Esophagus squamous epithelium (tissue), 5 donors: ENCODE results near the gene DYNC2H1. TPM values are rescaled to one million over a fixed set of nuclear protein-coding genes. Genes with fewer than 3 reads are reported as not detected.

Source experiments
- DNase-seq: peaks from one replicate; lab custom pipeline; 2025; lab: John Stamatoyannopoulos, UW
- H3K27ac ChIP-seq, 4 donors: fragments of 200-600 bp; sonication (generic); one replicate each; pipeline ENCODE4 v1.5.1; 2016 to 2019; ENCODE audit warnings: mild to moderate bottlenecking in 1 of 4
- H3K27me3 ChIP-seq, 4 donors: fragments of 200-600 bp; sonication (generic); 1 replicate in 3 of 4; 2 replicates in 1 of 4; pipeline versions ENCODE4 v1.5.1 to v1.6.0; 2017 to 2021; ENCODE audit warnings: antibody characterized with exemption in 1 of 4
- H3K36me3 ChIP-seq, 3 donors: fragments of 200-600 bp; sonication (generic); one replicate each; pipeline ENCODE4 v1.5.1; 2016 to 2019
- H3K4me1 ChIP-seq, 3 donors: fragments of 200-600 bp; sonication (generic); one replicate each; pipeline ENCODE4 v1.5.1; 2017 to 2019
- H3K4me3 ChIP-seq, 4 donors: fragments of 200-600 bp; sonication (generic); 1 replicate in 3 of 4; 2 replicates in 1 of 4; pipeline ENCODE4 v1.5.1; 2016 to 2019; ENCODE audit warnings: mild to moderate bottlenecking in 2 of 4, moderate library complexity in 1 of 4
- H3K9me3 ChIP-seq, 3 donors: fragments of 200-600 bp; sonication (generic); one replicate each; pipeline ENCODE4 v1.5.1; 2016 to 2019
- POLR2A ChIP-seq, 4 donors: fragments of 450-650 bp; IDR thresholded peaks; one replicate each; pipeline ENCODE4 v1.6.1; 2017; ENCODE audit warnings: antibody characterized with exemption in 4 of 4, mild to moderate bottlenecking in 4 of 4, moderate library complexity in 3 of 4
- WGBS, 2 donors: methylation state at CpG; one replicate each; pipeline ENCODE4 v1.1.5; 2018; 5-methylcytosine and 5-hydroxymethylcytosine counted together
- intact Hi-C: fragments of 100-400 bp; cut with DNase I; formaldehyde crosslinking; loops from one replicate; pipeline ENCODE4 v1.15.0; 2022
- total RNA-seq, 4 donors: library from RNA; depleted of rRNA; stranded (reverse); fragments of >200 nt; gene quantifications; one replicate each; pipeline ENCODE4 v1.1.0, GENCODE V29; 2016
- TF ChIP-seq, protein P1 (sequence below), 6 experiments: fragments of 450-650 bp in 4 of 6; fragments of 200-600 bp in 2 of 6; sonication (generic) in 2 of 6; IDR thresholded peaks; one replicate each; pipeline ENCODE4 v1.5.1; 2016 to 2019; ENCODE audit warnings: antibody characterized with exemption in 6 of 6, mild to moderate bottlenecking in 4 of 6, moderate library complexity in 4 of 6
- donor health status: DM: yes; HTN: yes; CAD: no.

Gene DYNC2H1
- total RNA-seq, 4 donors from 2014 or later, result 6.8 to 13.9 (median 9.3) TPM

DNA sequence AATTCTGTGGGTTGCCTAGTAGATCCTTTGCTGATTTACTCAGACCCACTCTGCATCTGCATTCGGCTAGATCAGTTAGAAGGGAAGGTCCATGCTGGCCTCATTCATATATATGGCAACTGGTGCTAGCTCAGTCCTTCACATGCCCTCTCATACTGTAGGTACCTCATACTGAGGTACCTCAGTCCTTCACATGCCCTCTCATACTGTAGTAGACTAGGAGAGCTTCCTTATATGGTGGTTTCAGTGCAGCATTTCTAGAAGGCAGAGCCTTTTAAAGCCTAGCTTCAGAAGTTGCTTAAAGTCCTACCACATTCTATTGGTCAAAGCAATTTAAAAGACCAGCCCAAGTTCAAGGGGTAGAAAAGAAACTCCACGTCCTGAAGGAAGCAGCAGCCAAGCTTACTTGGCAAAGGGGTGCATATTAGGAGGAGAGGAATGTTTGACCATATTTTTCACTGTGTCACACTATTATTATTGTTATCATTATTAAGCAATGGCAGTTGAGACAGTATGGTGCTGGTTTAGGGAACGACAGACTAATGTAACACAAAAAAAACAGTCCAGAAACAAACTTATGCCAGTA, 356.4 kb downstream of the DYNC2H1 start:
- H3K27me3 ChIP-seq, result no peaks in the 10 kb centered on the region
- no peak overlapping the region for H3K4me3 ChIP-seq
- no peak overlapping the region for H3K27ac ChIP-seq
- H3K9me3 ChIP-seq, result no peaks in the 10 kb centered on the region
- intact Hi-C loops, result no loop called here
- no peak for TF ChIP-seq POLR2A (IDR thresholded peaks at IDR 0.05)
- TF ChIP-seq, protein P1, sequence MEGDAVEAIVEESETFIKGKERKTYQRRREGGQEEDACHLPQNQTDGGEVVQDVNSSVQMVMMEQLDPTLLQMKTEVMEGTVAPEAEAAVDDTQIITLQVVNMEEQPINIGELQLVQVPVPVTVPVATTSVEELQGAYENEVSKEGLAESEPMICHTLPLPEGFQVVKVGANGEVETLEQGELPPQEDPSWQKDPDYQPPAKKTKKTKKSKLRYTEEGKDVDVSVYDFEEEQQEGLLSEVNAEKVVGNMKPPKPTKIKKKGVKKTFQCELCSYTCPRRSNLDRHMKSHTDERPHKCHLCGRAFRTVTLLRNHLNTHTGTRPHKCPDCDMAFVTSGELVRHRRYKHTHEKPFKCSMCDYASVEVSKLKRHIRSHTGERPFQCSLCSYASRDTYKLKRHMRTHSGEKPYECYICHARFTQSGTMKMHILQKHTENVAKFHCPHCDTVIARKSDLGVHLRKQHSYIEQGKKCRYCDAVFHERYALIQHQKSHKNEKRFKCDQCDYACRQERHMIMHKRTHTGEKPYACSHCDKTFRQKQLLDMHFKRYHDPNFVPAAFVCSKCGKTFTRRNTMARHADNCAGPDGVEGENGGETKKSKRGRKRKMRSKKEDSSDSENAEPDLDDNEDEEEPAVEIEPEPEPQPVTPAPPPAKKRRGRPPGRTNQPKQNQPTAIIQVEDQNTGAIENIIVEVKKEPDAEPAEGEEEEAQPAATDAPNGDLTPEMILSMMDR (IDR thresholded peaks at IDR 0.05), result no peak
- H3K4me1 ChIP-seq, result no peaks in the 10 kb centered on the region
- DNase-seq, result no peak
- 62 to 70% methylated on average over 2 to 3 of the region's 3 CpGs for WGBS, 2 donors
- no peaks in the 10 kb centered on the region for H3K36me3 ChIP-seq

GRCh38 chr11:103471546-103471945, 362.3 kb downstream of the DYNC2H1 start:
- TF ChIP-seq POLR2A (IDR thresholded peaks at IDR 0.05), result no peak
- TF ChIP-seq, protein P1 (IDR thresholded peaks at IDR 0.05), result no peak
- H3K4me3 ChIP-seq, result no peak overlapping the region
- no peaks in the 10 kb centered on the region for H3K4me1 ChIP-seq
- WGBS, 2 donors, result 85 to 89% methylated on average over 4 of the region's 4 CpGs
- intact Hi-C loops, result no loop called here
- H3K27ac ChIP-seq, result no peak overlapping the region
- no peaks in the 10 kb centered on the region for H3K9me3 ChIP-seq
- peaks cover 0 to 7% (median 0%) of the 10 kb centered on the region in 3 donors for H3K36me3 ChIP-seq
- no peak for DNase-seq
- no peaks in the 10 kb centered on the region for H3K27me3 ChIP-seq

- 78 to 87% methylated on average over 2 of the region's 2 CpGs for WGBS, 2 donors
Measured at GRCh38 chr11:103476874-103477273, 367.6 kb downstream of the DYNC2H1 start.

DNA sequence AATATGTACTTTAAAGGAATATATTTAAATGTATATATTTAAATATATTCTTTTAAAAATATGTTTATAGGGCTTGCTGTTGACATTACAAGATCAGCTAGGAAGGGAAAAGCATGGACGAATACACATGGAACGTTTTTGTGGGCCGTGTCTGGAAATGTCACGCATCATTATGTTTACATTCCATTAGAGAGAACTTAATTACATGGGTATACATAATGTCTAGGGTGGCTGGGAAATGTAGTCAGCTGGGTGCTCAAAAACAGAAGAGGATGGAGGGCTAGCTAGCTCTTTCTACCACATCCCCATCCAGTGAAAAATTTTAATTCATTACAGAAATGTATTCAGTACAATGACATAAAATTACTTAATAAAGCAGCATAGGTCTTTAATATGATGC, 371.2 kb downstream of the DYNC2H1 start:
- no peak overlapping the region for H3K4me3 ChIP-seq
- 69 to 70% methylated on average over 4 of the region's 4 CpGs for WGBS, 2 donors

More at GRCh38 chr11:103476874-103477273, 367.6 kb downstream of the DYNC2H1 start:
- Histone ChIP-seq H3K4me3 (no peak overlapping the region), H3K27me3 (no peaks in the 10 kb centered on the region), H3K36me3 (peaks cover 0 to 3% (median 0%) of the 10 kb centered on the region in 3 donors), H3K27ac (no peak overlapping the region), H3K4me1 (no peaks in the 10 kb centered on the region), H3K9me3 (no peaks in the 10 kb centered on the region)
- intact Hi-C loops, result no loop called here
- DNase-seq, result no peak
- TF ChIP-seq, protein P1 (IDR thresholded peaks at IDR 0.05), result no peak
- no peak for TF ChIP-seq POLR2A (IDR thresholded peaks at IDR 0.05)

GRCh38 chr11:103483996-103484395, 374.8 kb downstream of the DYNC2H1 start:
- Histone ChIP-seq H3K4me3 (no peak overlapping the region), H3K36me3 (no peaks in the 10 kb centered on the region), H3K27me3 (no peaks in the 10 kb centered on the region), H3K9me3 (no peaks in the 10 kb centered on the region), H3K27ac (no peak overlapping the region), H3K4me1 (no peaks in the 10 kb centered on the region)
- TF ChIP-seq, protein P1 (IDR thresholded peaks at IDR 0.05), result no peak
- no peak for TF ChIP-seq POLR2A (IDR thresholded peaks at IDR 0.05)
- DNase-seq, result no peak
- intact Hi-C loops, result no loop called here

More for the DNA sequence above, 371.2 kb downstream of the DYNC2H1 start:
- no peaks in the 10 kb centered on the region for H3K27me3 ChIP-seq
- no peak for TF ChIP-seq POLR2A (IDR thresholded peaks at IDR 0.05)
- TF ChIP-seq, protein P1 (IDR thresholded peaks at IDR 0.05), result no peak
- no peaks in the 10 kb centered on the region for H3K4me1 ChIP-seq
- no peaks in the 10 kb centered on the region for H3K9me3 ChIP-seq
- DNase-seq, result no peak
- no peaks in the 10 kb centered on the region for H3K36me3 ChIP-seq
- intact Hi-C loops, result no loop called here
- no peak overlapping the region for H3K27ac ChIP-seq
